Brain microvascular endothelial cell (primary cell): Measurements from ENCODE around the gene RASAL2.

Experiments used
- DNase-seq: peaks from one replicate; pipeline ENCODE4 v3.0.0-alpha.2; 2020
- H3K27ac ChIP-seq: fragments of 250-450 bp; sonication (Bioruptor Pico); 2 replicates; pipeline ENCODE4 v1.5.1; 2020; ENCODE audit warnings: mild to moderate bottlenecking, moderate library complexity
- H3K27me3 ChIP-seq: fragments of 250-450 bp; sonication (Bioruptor Pico); replicated peaks from 2 replicates; pipeline ENCODE4 v1.5.1; 2020; ENCODE audit warnings: mild to moderate bottlenecking
- H3K36me3 ChIP-seq: fragments of 250-450 bp; sonication (Bioruptor Pico); replicated peaks from 2 replicates; pipeline ENCODE4 v1.5.1; 2020; ENCODE audit warnings: mild to moderate bottlenecking
- H3K4me3 ChIP-seq: 2 replicates; pipeline ENCODE4 v1.5.1; 2011; ENCODE audit warnings: low read depth, mild to moderate bottlenecking, control low read depth, low read length, moderate library complexity
- CTCF ChIP-seq: IDR thresholded peaks from 2 replicates; pipeline ENCODE4 v1.5.1; 2011; ENCODE audit warnings: low read depth, mild to moderate bottlenecking, moderate library complexity, low read length, control low read depth, inconsistent platforms; ENCODE audit errors: missing control alignments
- in situ Hi-C: cut with HindIII; loops from 2 replicates; pipeline ENCODE4 v1.10.0; 2017; ENCODE audit warnings: low sequenced_read_pairs, low pct_ligation_motif_present

RASAL2 gene

GRCh38 chr1:178330153-178330552, 236.2 kb downstream of the RASAL2 start:
- no peak for TF ChIP-seq CTCF

GRCh38 chr1:178330848-178331497, 237.1 kb downstream of the RASAL2 start:
- in situ Hi-C loops, result no loop called here

More at GRCh38 chr1:178330153-178330552, 236.2 kb downstream of the RASAL2 start:
- DNase-seq, result no peak
- Histone ChIP-seq H3K4me3 (no peak overlapping the region), H3K27me3 (no peaks in the 10 kb centered on the region), H3K36me3 (no peaks in the 10 kb centered on the region), H3K27ac (no peak overlapping the region)
- in situ Hi-C loops, result no loop called here

GRCh38 chr1:178335426-178335825, 241.5 kb downstream of the RASAL2 start:
- in situ Hi-C loops, result no loop called here
- no peak overlapping the region for H3K27ac ChIP-seq
- H3K27me3 ChIP-seq, result no peaks in the 10 kb centered on the region
- H3K4me3 ChIP-seq, result no peak overlapping the region
- H3K36me3 ChIP-seq, result no peaks in the 10 kb centered on the region
- no peak for DNase-seq
- no peak for TF ChIP-seq CTCF

More at GRCh38 chr1:178330848-178331497, 237.1 kb downstream of the RASAL2 start:
- no peak for TF ChIP-seq CTCF
- Histone ChIP-seq H3K27ac (no peak overlapping the region), H3K27me3 (no peaks in the 10 kb centered on the region), H3K36me3 (no peaks in the 10 kb centered on the region), H3K4me3 (no peak overlapping the region)
- no peak for DNase-seq

GRCh38 chr1:178337091-178337706, 243.3 kb downstream of the RASAL2 start:
- Histone ChIP-seq H3K27ac (no peak overlapping the region), H3K27me3 (no peaks in the 10 kb centered on the region), H3K4me3 (no peak overlapping the region), H3K36me3 (no peaks in the 10 kb centered on the region)
- no peak for DNase-seq
- in situ Hi-C loops, result no loop called here
- TF ChIP-seq CTCF, result no peak

GRCh38 chr1:178339834-178340233, 245.9 kb downstream of the RASAL2 start:
- H3K27me3 ChIP-seq, result no peaks in the 10 kb centered on the region
- no peak overlapping the region for H3K27ac ChIP-seq
- no peaks in the 10 kb centered on the region for H3K36me3 ChIP-seq
- no peak for TF ChIP-seq CTCF
- no peak overlapping the region for H3K4me3 ChIP-seq
- no peak for DNase-seq
- in situ Hi-C loops, result no loop called here
